ENCODE measurements around the gene CMTM5. TPM values are rescaled to one million over a fixed set of nuclear protein-coding genes. Genes with fewer than 3 reads are reported as not detected.

The CMTM5 gene
- total RNA-seq, 1 experiment from 2014 or later, result not detected

GRCh38 chr14:23357261-23357660 is 19.6 kb upstream of the CMTM5 start:
- H3K27ac ChIP-seq (ENCODE audit: low read depth, low read length), result no peak overlapping the region
- H3K27me3 ChIP-seq (ENCODE audit: insufficient read depth, low read length), result no peaks in the 10 kb centered on the region
- no peak overlapping the region for H2AFZ ChIP-seq (ENCODE audit: low read depth, low read length, poor library complexity, severe bottlenecking)
- no peaks in the 10 kb centered on the region for H3K36me3 ChIP-seq (ENCODE audit: control insufficient read depth in 1 of 2, insufficient read depth in 2 of 2, low read length in 2 of 2)
- H3K4me1 ChIP-seq (ENCODE audit: control insufficient read depth in 1 of 2, insufficient read depth in 2 of 2, low read length in 2 of 2), result 0 out of 4 replicates have a peak, but pooled peaks cover 0 to 2% of the 10 kb centered on the region in 2 experiments
- H3K9me2 ChIP-seq (ENCODE audit: insufficient read depth), result no peaks in the 10 kb centered on the region
- H3K4me2 ChIP-seq (ENCODE audit: low read length), result no peak overlapping the region
- BruUV-seq (replicated peaks), result no TSS peak
- H3K9me3 ChIP-seq (ENCODE audit: control insufficient read depth in 1 of 2, insufficient read depth in 1 of 2, low read depth in 1 of 2, low read length in 2 of 2), result no peaks in the 10 kb centered on the region
- no peak for DNase-seq (ENCODE audit: low read depth, low spot score)
- ChIA-PET CTCF (interaction anchor here (0.6 kb wide), 1 partner anchor 206 kb away, joined by 4 read pairs; no protein-coding TSS in a partner anchor), RAD21 (ENCODE audit: low non-redundant PET in 1 of 2, low total read pairs in 2 of 2, uncharacterized antibody in 2 of 2, unreplicated experiment in 2 of 2) (no interaction called here), POLR2A (no interaction called here)
- no peaks in the 10 kb centered on the region for H4K20me1 ChIP-seq (ENCODE audit: insufficient read depth)
- TF ChIP-seq TCF7L2 (IDR thresholded peaks at IDR 0.05; ENCODE audit: borderline replicate concordance, extremely low read depth, insufficient read depth, insufficient read length) (no peak), YY1 (IDR thresholded peaks at IDR 0.05; ENCODE audit: extremely low read depth, insufficient replicate concordance, low read depth, low read length) (no peak), ZBTB33 (IDR thresholded peaks at IDR 0.05; ENCODE audit: extremely low read depth, insufficient replicate concordance, low read length) (no peak), EZH2 (IDR thresholded peaks at IDR 0.05) (no peak), SP1 (IDR thresholded peaks at IDR 0.05; ENCODE audit: low read depth) (no peak), ATF3 (IDR thresholded peaks at IDR 0.05) (no peak), SIN3A (IDR thresholded peaks at IDR 0.05; ENCODE audit: low read depth) (no peak), FOSL1 (IDR thresholded peaks at IDR 0.05; ENCODE audit: low read depth) (no peak), REST (IDR thresholded peaks at IDR 0.05; ENCODE audit: low read depth) (no peak)
- intact Hi-C loops (cut with micrococcal nuclease), result no loop called here
- no peak for ATAC-seq
- no peaks in the 10 kb centered on the region for H3K79me2 ChIP-seq (ENCODE audit: insufficient read depth, low read length)
- H3K9ac ChIP-seq (ENCODE audit: low read length), result no peak overlapping the region
- H3K4me3 ChIP-seq (replicated peaks in 1 of 2; ENCODE audit: low read depth in 1 of 2, low read length in 2 of 2), result no peak overlapping the region

Measured in HCT116 (cell line).